IPS DF 6.9 (cell line): Measurements from ENCODE around the gene MIF.

Source experiments
- DNase-seq: peaks from one replicate; pipeline ENCODE4 v3.0.0-alpha.2; 2013; ENCODE audit warnings: low read depth, low spot score
- H3K27ac ChIP-seq: one replicate; pipeline ENCODE4 v1.5.1; 2013; ENCODE audit warnings: low read length, control low read depth
- H3K27me3 ChIP-seq: 2 replicates; pipeline ENCODE4 v1.6.1; 2013; ENCODE audit warnings: mild to moderate bottlenecking, low read length; ENCODE audit not compliant: control insufficient read depth, insufficient read depth
- H3K36me3 ChIP-seq: 2 replicates; pipeline ENCODE4 v1.6.1; 2013; ENCODE audit warnings: low read length; ENCODE audit not compliant: control insufficient read depth, insufficient read depth
- H3K4me1 ChIP-seq: 2 replicates; pipeline ENCODE4 v1.6.1; 2013; ENCODE audit warnings: low read length; ENCODE audit not compliant: control insufficient read depth, insufficient read depth
- H3K4me3 ChIP-seq: 2 replicates; pipeline ENCODE4 v1.5.1; 2013; ENCODE audit warnings: mild to moderate bottlenecking, low read length
- H3K9me3 ChIP-seq: 2 replicates; pipeline ENCODE4 v1.6.1; 2013; ENCODE audit warnings: low read length, inconsistent platforms; ENCODE audit not compliant: control insufficient read depth, insufficient read depth
- WGBS: extraction: QIAGEN DNeasy Blood & Tissue Kit; methylation state at CpG from one replicate; pipeline ENCODE4 v1.1.7; 2013; ENCODE audit warnings: mixed read lengths, missing lambda C conversion rate; ENCODE audit not compliant: insufficient read length, insufficient coverage; 5-methylcytosine and 5-hydroxymethylcytosine counted together

The MIF gene

GRCh38 chr22:23893945-23894709 lies at the start of gene MIF:
Gene MIF (plus strand): TSS chr22:23894383. CDS start chr22:23894475, 92 bp downstream.
- Histone ChIP-seq H3K9me3 (no peaks in the 10 kb centered on the region), H3K27me3 (no peaks in the 10 kb centered on the region), H3K36me3 (peaks cover 19% of the 10 kb centered on the region), H3K4me3 (peak within 1 kb of the TSS; percentile 89), H3K4me1 (peaks cover 11% of the 10 kb centered on the region), H3K27ac (no peak within 1 kb of the TSS)
- DNase-seq: peak; percentile 87
- no CpG with 5 or more reads among the region's 72 CpGs for WGBS

- no peak overlapping the region for H3K27ac ChIP-seq
- H3K27me3 ChIP-seq: no peaks in the 10 kb centered on the region
- H3K4me1 ChIP-seq: peaks cover 6% of the 10 kb centered on the region
- H3K9me3 ChIP-seq: no peaks in the 10 kb centered on the region
- DNase-seq: no peak
- no peaks in the 10 kb centered on the region for H3K36me3 ChIP-seq
- no peak overlapping the region for H3K4me3 ChIP-seq
- no CpG with 5 or more reads among the region's 8 CpGs for WGBS
These were observed 49.4 kb upstream of the MIF start for GRCh38 chr22:23844739-23845202.

GRCh38 chr22:23845265-23846080 lies 48.7 kb upstream of the MIF start:
- Histone ChIP-seq H3K27me3 (no peaks in the 10 kb centered on the region), H3K36me3 (no peaks in the 10 kb centered on the region), H3K27ac (no peak overlapping the region), H3K9me3 (no peaks in the 10 kb centered on the region), H3K4me3 (no peak overlapping the region), H3K4me1 (peaks cover 6% of the 10 kb centered on the region)
- DNase-seq: no peak
- no CpG with 5 or more reads among the region's 9 CpGs for WGBS

- H3K4me3 ChIP-seq: no peak overlapping the region
- H3K4me1 ChIP-seq: peaks cover 6% of the 10 kb centered on the region
- no CpG with 5 or more reads among the region's 7 CpGs for WGBS
- H3K27ac ChIP-seq: no peak overlapping the region
- H3K27me3 ChIP-seq: no peaks in the 10 kb centered on the region
- DNase-seq: no peak
- no peaks in the 10 kb centered on the region for H3K9me3 ChIP-seq
- H3K36me3 ChIP-seq: no peaks in the 10 kb centered on the region
These were observed 48.1 kb upstream of the MIF start for GRCh38 chr22:23846081-23846469.

- Histone ChIP-seq H3K4me1 (peaks cover 6% of the 10 kb centered on the region), H3K27ac (no peak overlapping the region), H3K9me3 (no peaks in the 10 kb centered on the region), H3K4me3 (no peak overlapping the region), H3K27me3 (no peaks in the 10 kb centered on the region), H3K36me3 (no peaks in the 10 kb centered on the region)
- no peak for DNase-seq
- no CpG with 5 or more reads among the region's 18 CpGs for WGBS
These were observed 46.8 kb upstream of the MIF start for GRCh38 chr22:23847310-23847920.

GRCh38 chr22:23847991-23848864 lies 46.0 kb upstream of the MIF start:
- H3K4me3 ChIP-seq: no peak overlapping the region
- H3K9me3 ChIP-seq: no peaks in the 10 kb centered on the region
- H3K27ac ChIP-seq: no peak overlapping the region
- no peaks in the 10 kb centered on the region for H3K36me3 ChIP-seq
- WGBS: no CpG with 5 or more reads among the region's 24 CpGs
- no peaks in the 10 kb centered on the region for H3K27me3 ChIP-seq
- DNase-seq: no peak
- H3K4me1 ChIP-seq: peaks cover 6% of the 10 kb centered on the region

GRCh38 chr22:23849009-23850006 lies 44.9 kb upstream of the MIF start:
- no peak for DNase-seq
- Histone ChIP-seq H3K4me3 (no peak overlapping the region), H3K4me1 (peaks cover 6% of the 10 kb centered on the region), H3K27me3 (no peaks in the 10 kb centered on the region), H3K36me3 (no peaks in the 10 kb centered on the region), H3K9me3 (no peaks in the 10 kb centered on the region), H3K27ac (no peak overlapping the region)
- no CpG with 5 or more reads among the region's 62 CpGs for WGBS

GRCh38 chr22:23850136-23850611 lies 44.0 kb upstream of the MIF start:
- H3K27me3 ChIP-seq: no peaks in the 10 kb centered on the region
- no CpG with 5 or more reads among the region's 16 CpGs for WGBS
- no peaks in the 10 kb centered on the region for H3K9me3 ChIP-seq
- DNase-seq: no peak
- peaks cover 6% of the 10 kb centered on the region for H3K4me1 ChIP-seq
- H3K27ac ChIP-seq: no peak overlapping the region
- no peak overlapping the region for H3K4me3 ChIP-seq
- H3K36me3 ChIP-seq: no peaks in the 10 kb centered on the region
